Measurements from ENCODE around the gene ZNF512B.
"Not testable (repeated sequence)": the region's sequence is repeated elsewhere in the genome, so short reads cannot be mapped to it uniquely, and the experiment has no call there.

Gene ZNF512B

DNA sequence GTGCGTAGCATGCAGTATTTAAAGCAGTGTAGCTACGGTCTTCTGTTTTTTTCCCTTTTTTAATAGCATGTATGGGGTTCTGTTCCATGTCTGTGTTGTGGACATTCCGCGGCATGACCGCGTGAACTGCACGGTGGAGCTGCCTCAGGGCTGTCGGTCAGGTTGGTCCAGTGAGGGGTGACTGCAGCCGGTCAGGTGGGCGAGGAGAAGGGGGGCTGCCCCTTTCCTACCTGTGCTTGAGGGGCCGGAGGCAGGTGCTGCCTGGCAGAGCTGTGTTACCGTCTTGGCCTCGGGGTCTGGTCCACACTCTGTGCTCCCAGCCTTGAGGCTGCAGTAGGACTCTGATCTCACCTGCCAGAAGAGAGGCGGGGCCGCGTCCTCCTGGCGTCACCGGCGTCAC, 38.0 kb downstream of the ZNF512B start:
- TF ChIP-seq, protein P1, sequence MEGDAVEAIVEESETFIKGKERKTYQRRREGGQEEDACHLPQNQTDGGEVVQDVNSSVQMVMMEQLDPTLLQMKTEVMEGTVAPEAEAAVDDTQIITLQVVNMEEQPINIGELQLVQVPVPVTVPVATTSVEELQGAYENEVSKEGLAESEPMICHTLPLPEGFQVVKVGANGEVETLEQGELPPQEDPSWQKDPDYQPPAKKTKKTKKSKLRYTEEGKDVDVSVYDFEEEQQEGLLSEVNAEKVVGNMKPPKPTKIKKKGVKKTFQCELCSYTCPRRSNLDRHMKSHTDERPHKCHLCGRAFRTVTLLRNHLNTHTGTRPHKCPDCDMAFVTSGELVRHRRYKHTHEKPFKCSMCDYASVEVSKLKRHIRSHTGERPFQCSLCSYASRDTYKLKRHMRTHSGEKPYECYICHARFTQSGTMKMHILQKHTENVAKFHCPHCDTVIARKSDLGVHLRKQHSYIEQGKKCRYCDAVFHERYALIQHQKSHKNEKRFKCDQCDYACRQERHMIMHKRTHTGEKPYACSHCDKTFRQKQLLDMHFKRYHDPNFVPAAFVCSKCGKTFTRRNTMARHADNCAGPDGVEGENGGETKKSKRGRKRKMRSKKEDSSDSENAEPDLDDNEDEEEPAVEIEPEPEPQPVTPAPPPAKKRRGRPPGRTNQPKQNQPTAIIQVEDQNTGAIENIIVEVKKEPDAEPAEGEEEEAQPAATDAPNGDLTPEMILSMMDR (IDR thresholded peaks at IDR 0.05; ENCODE audit: low read depth, low read length): no peak
- H3K4me3 ChIP-seq (ENCODE audit: low read depth, low read length): no peak overlapping the region
- DNase-seq (ENCODE audit: low read depth, low spot score): no peak
- in situ Hi-C loops (cut with HindIII; ENCODE audit: low sequenced_read_pairs): no loop called here

DNA sequence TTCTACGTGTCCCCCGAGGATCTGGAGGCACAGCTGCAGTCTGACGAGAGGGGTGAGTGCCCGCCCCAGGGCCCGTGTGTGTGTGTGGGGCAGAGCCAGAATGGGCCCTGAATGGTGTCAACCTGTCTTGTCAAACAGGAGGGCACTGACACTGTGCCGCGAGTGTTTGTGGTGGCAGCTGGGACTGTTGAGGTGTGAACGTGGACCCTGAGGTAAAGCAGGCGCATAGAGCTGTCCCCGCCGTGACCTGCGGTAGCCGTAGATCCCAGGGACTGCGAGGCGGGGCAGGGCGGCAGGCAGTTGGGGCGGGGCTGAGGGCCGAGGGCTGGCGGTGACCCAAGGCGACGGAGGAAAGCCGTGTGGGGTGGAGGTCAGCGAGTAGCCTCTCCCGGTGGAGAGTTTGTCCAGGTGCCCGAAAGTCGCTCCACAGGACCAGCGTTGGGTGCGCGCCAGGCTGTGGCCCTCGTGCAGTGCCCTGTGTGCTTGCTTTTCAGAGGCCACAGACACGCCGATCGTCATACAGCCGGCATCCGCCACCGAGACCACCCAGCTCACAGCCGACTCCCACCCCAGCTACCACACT, 38.7 kb downstream of the ZNF512B start:
- no peak overlapping the region for H3K4me3 ChIP-seq (ENCODE audit: low read depth, low read length)
- in situ Hi-C loops (cut with HindIII; ENCODE audit: low sequenced_read_pairs): no loop called here
- TF ChIP-seq, protein P1 (IDR thresholded peaks at IDR 0.05; ENCODE audit: low read depth, low read length): no peak
- DNase-seq (ENCODE audit: low read depth, low spot score): no peak

DNA sequence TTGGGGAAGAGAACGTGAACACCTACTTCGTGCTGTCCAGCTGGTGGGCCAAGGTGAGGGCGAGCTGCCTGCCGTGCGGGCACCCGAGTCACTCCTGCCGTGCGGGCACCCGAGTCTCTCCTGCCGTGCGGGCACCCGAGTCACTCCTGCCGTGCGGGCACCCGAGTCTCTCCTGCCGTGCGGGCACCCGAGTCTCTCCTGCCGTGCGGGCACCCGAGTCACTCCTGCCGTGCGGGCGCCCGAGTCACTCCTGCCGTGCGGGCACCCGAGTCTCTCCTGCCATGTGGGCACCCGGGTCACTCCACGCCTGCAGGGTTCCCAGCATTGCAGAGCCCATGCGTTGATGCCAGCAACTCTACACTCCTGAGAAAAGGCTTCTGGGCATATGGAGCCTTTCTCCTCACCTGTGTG, 40.3 kb downstream of the ZNF512B start:
- H3K4me3 ChIP-seq (ENCODE audit: low read depth, low read length); in situ Hi-C loops (cut with HindIII; ENCODE audit: low sequenced_read_pairs); DNase-seq (ENCODE audit: low read depth, low spot score): not testable (repeated sequence)

DNA sequence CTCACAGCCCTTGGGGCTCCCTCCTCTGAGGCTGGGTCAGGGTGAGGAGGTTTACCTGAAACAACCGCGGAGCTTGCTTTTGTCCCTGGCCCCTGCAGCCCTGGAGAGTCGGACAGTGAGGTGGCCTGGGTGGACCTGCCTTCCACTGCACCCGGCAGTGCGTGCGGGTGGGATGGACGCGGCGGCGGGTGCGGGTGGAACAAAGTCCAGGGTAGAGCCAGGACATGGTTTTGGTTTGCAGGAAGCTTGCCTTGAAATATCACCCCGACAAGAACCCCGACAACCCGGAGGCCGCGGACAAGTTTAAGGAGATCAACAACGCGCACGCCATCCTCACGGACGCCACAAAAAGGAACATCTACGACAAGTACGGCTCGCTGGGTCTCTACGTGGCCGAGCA, 40.7 kb downstream of the ZNF512B start:
- in situ Hi-C loops (cut with HindIII; ENCODE audit: low sequenced_read_pairs): no loop called here
- DNase-seq (ENCODE audit: low read depth, low spot score): no peak

DNA sequence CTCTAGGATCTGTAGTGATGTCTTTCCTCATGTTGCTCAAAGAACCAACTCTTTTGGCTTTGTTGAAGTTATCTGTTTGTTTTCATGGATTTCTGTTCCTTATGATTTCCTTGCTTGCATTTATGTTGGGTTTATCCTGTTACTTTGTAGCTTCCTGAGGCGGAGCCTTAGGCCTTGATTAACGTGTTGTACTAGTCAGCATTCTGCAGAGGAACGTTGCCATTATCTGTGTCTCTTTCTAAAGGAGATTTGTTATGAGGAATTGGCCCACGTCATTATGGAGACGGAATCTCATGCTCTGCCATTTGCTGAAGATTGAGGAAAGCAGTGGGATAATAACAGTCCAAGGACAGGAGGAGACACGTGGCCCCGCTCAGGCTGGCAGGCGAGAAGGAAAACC, 43.4 kb downstream of the ZNF512B start:
- H3K4me3 ChIP-seq (ENCODE audit: low read depth, low read length): no peak overlapping the region
- no peak for DNase-seq (ENCODE audit: low read depth, low spot score)
- TF ChIP-seq, protein P1 (IDR thresholded peaks at IDR 0.05; ENCODE audit: low read depth, low read length): no peak
- in situ Hi-C loops (cut with HindIII; ENCODE audit: low sequenced_read_pairs): no loop called here

More for the DNA sequence above, 40.7 kb downstream of the ZNF512B start:
- no peak overlapping the region for H3K4me3 ChIP-seq (ENCODE audit: low read depth, low read length)
- TF ChIP-seq, protein P1 (IDR thresholded peaks at IDR 0.05; ENCODE audit: low read depth, low read length): no peak

DNA sequence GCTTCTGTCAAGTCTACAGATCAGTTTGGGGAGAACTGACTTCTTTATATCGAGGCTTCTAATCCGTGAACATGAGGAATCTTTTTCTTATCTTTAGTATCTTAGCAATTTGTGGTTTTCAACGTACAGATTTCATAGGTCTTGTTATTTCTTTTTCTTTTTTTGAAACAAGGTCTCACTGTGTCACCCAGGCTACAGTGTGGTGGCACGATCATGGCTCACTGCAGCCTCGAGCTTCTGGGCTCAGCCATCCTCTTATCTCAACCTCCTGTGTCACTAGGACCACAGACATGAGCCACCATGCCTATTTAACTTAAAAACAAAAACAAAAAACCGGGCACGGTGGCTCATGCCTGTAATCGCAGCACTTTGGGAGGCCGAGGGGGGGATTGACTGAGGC, 45.5 kb downstream of the ZNF512B start:
- in situ Hi-C loops (cut with HindIII; ENCODE audit: low sequenced_read_pairs): no loop called here
- TF ChIP-seq, protein P1 (IDR thresholded peaks at IDR 0.05; ENCODE audit: low read depth, low read length): no peak
- DNase-seq (ENCODE audit: low read depth, low spot score): no peak
- no peak overlapping the region for H3K4me3 ChIP-seq (ENCODE audit: low read depth, low read length)

DNA sequence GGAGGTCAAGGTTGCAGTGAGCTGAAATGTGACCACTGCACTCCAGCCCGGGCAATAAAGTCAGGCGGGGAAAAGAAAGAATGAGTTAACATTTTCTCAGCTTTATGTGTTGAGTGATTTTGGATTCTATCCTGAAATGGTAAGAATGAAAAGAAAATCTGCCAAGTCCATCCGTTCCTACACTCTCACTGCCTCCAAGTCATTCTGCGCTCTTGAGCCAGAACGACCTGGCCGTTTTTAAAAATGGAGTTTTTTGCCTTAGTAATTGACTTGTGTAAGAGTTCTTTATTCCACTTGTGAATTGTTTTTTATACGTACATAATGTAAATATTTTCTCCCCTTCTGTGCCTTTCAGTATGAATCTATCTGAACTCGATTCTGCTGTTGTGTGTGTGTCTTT, 46.1 kb downstream of the ZNF512B start:
- DNase-seq (ENCODE audit: low read depth, low spot score): no peak
- in situ Hi-C loops (cut with HindIII; ENCODE audit: low sequenced_read_pairs): no loop called here
- H3K4me3 ChIP-seq (ENCODE audit: low read depth, low read length): no peak overlapping the region
- TF ChIP-seq, protein P1 (IDR thresholded peaks at IDR 0.05; ENCODE audit: low read depth, low read length): no peak
